Stimulated activated CD8-positive, alpha-beta memory T cell treated with anti-CD3 and anti-CD28 coated beads, Interleukin-15, amount 100 ng/mL, for 4 hours (primary cell): ENCODE data around the gene EHMT2.
"Not testable (repeated sequence)": the region's sequence is repeated elsewhere in the genome, so short reads cannot be mapped to it uniquely, and the experiment has no call there.

Source experiments
- DNase-seq, 2 donors: peaks; one replicate each; pipeline ENCODE4 v3.0.0-alpha.2; 2020; ENCODE audit warnings: low read depth in 2 of 2

Gene EHMT2

GRCh38 chr6:31897612-31898382 is at the start of gene EHMT2:
Gene EHMT2, minus strand, starts transcription at chr6:31897698. Its CDS starts 21 bp downstream, at chr6:31897677.
- peak; percentile 65 to 74 for DNase-seq

- no peak for DNase-seq
Measured at GRCh38 chr6:31947070-31947675, 49.7 kb upstream of the EHMT2 start.

- DNase-seq: no peak
Measured at GRCh38 chr6:31946370-31946885, 48.9 kb upstream of the EHMT2 start.

- DNase-seq: no peak
Measured at GRCh38 chr6:31945507-31946369, 48.2 kb upstream of the EHMT2 start, which contains the start of gene CFB. Gene CFB, plus strand, starts transcription at chr6:31946095. Its CDS starts 127 bp downstream, at chr6:31946222.

GRCh38 chr6:31945154-31945506 is 47.6 kb upstream of the EHMT2 start:
- no peak for DNase-seq

GRCh38 chr6:31943742-31944141 is 46.2 kb upstream of the EHMT2 start:
- DNase-seq: no peak

- no peak for DNase-seq
Measured at GRCh38 chr6:31940256-31940664, 42.8 kb upstream of the EHMT2 start.

- no peak for DNase-seq
Measured at GRCh38 chr6:31935823-31936222, 38.3 kb upstream of the EHMT2 start.

GRCh38 chr6:31935021-31935420 is 37.5 kb upstream of the EHMT2 start:
- no peak for DNase-seq

GRCh38 chr6:31933537-31933936 is 36.0 kb upstream of the EHMT2 start:
- DNase-seq: no peak

- not testable (repeated sequence) for DNase-seq
Measured at GRCh38 chr6:31932137-31932536, 34.6 kb upstream of the EHMT2 start.

- DNase-seq: no peak
Measured at GRCh38 chr6:31930962-31931361, 33.5 kb upstream of the EHMT2 start.

GRCh38 chr6:31928672-31928939 is 31.1 kb upstream of the EHMT2 start:
- DNase-seq: no peak

GRCh38 chr6:31927863-31928671 is 30.6 kb upstream of the EHMT2 start:
- no peak for DNase-seq

GRCh38 chr6:31927242-31927862 is 29.9 kb upstream of the EHMT2 start, which contains the start of gene C2:
Gene C2, plus strand, starts transcription at chr6:31927717. Its CDS starts 36 bp downstream, at chr6:31927753.
- no peak for DNase-seq

GRCh38 chr6:31922942-31923341 is 25.4 kb upstream of the EHMT2 start:
- no peak for DNase-seq

- no peak for DNase-seq
Measured at GRCh38 chr6:31920811-31921210, 23.3 kb upstream of the EHMT2 start.

GRCh38 chr6:31919624-31920303 is 22.3 kb upstream of the EHMT2 start:
- no peak for DNase-seq

GRCh38 chr6:31918069-31918720 is 20.7 kb upstream of the EHMT2 start:
- DNase-seq: no peak

GRCh38 chr6:31915756-31916155 is 18.3 kb upstream of the EHMT2 start:
- no peak for DNase-seq
